Lower leg skin (tissue), 4 donors: ENCODE measurements around the gene ZNF253. TPM values are rescaled to one million over a fixed set of nuclear protein-coding genes. Genes with fewer than 3 reads are reported as not detected.
A peak's percentile ranks its signal among the peaks of the same experiment; 100 is the strongest.
"Not testable (repeated sequence)": the region's sequence is repeated elsewhere in the genome, so short reads cannot be mapped to it uniquely, and the experiment has no call there.

ENCODE experiments used
- DNase-seq, 2 donors: peaks; one replicate each; pipeline ENCODE4 v3.0.0-alpha.2; 2019; ENCODE audit warnings: low spot score in 2 of 2
- H3K4me3 ChIP-seq: fragments of 200-600 bp; sonication (generic); 2 replicates; pipeline ENCODE4 v1.5.1; 2017; ENCODE audit warnings: mild to moderate bottlenecking, low read depth; ENCODE audit not compliant: poor library complexity, severe bottlenecking
- POLR2A ChIP-seq, 2 donors: fragments of 450-650 bp; IDR thresholded peaks; one replicate each; pipeline ENCODE4 v1.6.1; 2016 to 2017; ENCODE audit warnings: antibody characterized with exemption in 2 of 2, mild to moderate bottlenecking in 1 of 2, moderate library complexity in 1 of 2
- WGBS, 2 donors: methylation state at CpG; one replicate each; pipeline ENCODE4 v1.1.5; 2018; 5-methylcytosine and 5-hydroxymethylcytosine counted together
- intact Hi-C: fragments of 100-400 bp; cut with DNase I; formaldehyde crosslinking; loops from one replicate; pipeline ENCODE4 v1.15.0; 2023; ENCODE audit warnings: low total_unique reads
- total RNA-seq, 4 donors: library from RNA; depleted of rRNA; stranded (reverse); fragments of >200 nt; gene quantifications; one replicate each; pipeline ENCODE4 v1.1.0, GENCODE V29; 2016
- TF ChIP-seq, protein P1 (sequence below), 3 donors: fragments of 450-650 bp; IDR thresholded peaks; one replicate each; pipeline ENCODE4 v1.5.1; 2016; ENCODE audit warnings: antibody characterized with exemption in 3 of 3, mild to moderate bottlenecking in 3 of 3, moderate library complexity in 2 of 3

The ZNF253 gene
- total RNA-seq, 4 donors from 2014 or later = 4.7 to 7.5 (median 7.0) TPM

DNA sequence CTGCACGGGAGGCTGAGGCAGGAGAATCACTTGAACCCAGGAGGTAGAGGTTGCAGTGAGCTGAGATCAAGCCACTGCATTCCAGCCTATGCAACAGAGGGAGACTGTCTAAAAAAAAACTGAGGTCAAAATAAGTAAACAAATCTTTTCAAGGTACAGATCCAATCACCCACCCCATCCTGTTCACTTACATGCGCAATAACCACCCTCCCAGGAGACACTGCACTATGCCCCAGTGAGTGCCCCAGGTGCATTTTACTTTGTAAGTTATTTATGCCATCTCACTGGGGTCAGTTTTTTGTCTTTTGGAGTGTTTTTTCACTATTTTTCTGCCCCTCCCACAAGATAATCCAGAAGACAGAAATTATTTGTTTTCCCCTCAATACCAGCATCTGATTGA, 6.9 kb upstream of the ZNF253 start:
- intact Hi-C loops = no loop called here
- TF ChIP-seq POLR2A (IDR thresholded peaks at IDR 0.05) = no peak
- TF ChIP-seq, protein P1, sequence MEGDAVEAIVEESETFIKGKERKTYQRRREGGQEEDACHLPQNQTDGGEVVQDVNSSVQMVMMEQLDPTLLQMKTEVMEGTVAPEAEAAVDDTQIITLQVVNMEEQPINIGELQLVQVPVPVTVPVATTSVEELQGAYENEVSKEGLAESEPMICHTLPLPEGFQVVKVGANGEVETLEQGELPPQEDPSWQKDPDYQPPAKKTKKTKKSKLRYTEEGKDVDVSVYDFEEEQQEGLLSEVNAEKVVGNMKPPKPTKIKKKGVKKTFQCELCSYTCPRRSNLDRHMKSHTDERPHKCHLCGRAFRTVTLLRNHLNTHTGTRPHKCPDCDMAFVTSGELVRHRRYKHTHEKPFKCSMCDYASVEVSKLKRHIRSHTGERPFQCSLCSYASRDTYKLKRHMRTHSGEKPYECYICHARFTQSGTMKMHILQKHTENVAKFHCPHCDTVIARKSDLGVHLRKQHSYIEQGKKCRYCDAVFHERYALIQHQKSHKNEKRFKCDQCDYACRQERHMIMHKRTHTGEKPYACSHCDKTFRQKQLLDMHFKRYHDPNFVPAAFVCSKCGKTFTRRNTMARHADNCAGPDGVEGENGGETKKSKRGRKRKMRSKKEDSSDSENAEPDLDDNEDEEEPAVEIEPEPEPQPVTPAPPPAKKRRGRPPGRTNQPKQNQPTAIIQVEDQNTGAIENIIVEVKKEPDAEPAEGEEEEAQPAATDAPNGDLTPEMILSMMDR (IDR thresholded peaks at IDR 0.05) = no peak
- 88 to 96% methylated on average over 2 of the region's 2 CpGs for WGBS, 2 donors
- H3K4me3 ChIP-seq = no peak overlapping the region
- DNase-seq = no peak

DNA sequence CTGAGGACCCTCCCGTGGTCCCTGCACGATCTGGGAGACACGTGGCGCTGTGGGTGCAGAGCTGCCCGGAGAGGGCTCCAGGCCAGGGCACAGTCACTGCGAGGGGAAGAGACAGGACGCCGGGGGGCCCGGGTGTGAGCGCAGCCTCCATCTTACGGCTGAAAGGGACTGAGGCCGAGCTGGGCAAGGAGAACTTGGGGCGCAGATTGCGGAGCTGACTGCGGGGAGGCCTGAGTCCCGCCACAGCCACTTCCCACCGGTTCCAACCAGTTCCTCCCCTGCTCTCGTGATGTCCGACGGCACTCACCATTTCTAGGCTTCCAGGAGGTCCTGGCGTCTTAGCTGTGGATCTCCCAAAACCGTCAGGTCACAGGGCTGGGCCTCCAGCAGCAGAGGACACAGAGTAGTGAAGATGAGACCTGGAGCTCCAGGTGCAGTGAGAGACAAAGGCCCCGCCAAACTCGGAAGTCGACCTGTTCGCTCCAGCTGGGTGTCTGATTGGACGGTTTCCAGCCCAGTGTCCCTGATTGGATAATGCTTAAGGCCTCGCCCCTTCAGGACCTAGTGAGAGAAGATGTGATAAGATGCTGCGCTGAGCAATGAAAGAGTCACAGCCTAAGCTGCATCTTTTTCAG, 4.8 kb upstream of the ZNF253 start:
- TF ChIP-seq, protein P1 (IDR thresholded peaks at IDR 0.05) = no peak
- no peak for TF ChIP-seq POLR2A (IDR thresholded peaks at IDR 0.05)
- no peak for DNase-seq
- WGBS, 2 donors = 14 to 15% methylated on average over 25 to 29 of the region's 29 CpGs
- intact Hi-C loops = no loop called here
- H3K4me3 ChIP-seq = no peak overlapping the region

DNA sequence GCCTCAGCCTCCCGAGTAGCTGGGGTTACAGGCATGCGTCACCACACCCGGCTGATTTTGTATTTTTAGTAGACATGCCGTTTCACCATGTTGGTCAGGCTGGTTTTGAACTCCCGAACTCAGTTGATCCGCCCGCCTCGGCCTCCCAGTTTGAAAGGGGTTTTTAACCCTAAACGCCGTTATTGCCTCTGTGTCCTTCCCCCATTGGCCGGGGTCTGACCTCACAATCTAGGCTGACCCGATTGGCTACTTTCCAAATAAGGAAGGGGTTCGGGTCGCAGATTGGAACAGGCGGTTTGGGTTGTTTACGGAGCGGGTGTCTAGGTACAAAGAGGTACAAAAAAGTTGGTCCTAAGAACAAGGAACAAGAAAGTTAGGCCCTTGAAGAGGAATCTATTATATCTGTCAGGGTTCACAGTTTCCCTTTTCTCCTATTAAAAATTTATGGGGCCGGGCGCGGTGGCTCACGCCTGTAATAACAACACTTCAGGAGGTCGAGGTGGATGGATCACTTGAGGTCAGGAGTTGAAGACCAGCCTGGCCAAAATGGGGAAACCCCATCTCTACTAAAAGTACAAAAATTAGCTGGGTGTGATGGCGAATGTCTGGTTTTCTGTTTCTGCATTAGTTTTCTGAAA, 1.0 kb downstream of the ZNF253 start:
- 3 to 7% methylated on average over 23 of the region's 23 CpGs for WGBS, 2 donors
- TF ChIP-seq, protein P1 (IDR thresholded peaks at IDR 0.05) = no peak
- TF ChIP-seq POLR2A (IDR thresholded peaks at IDR 0.05) = no peak
- intact Hi-C loops = no loop called here
- peak overlapping the region; percentile 57 for H3K4me3 ChIP-seq
- DNase-seq = peak; percentile 14 to 86

DNA sequence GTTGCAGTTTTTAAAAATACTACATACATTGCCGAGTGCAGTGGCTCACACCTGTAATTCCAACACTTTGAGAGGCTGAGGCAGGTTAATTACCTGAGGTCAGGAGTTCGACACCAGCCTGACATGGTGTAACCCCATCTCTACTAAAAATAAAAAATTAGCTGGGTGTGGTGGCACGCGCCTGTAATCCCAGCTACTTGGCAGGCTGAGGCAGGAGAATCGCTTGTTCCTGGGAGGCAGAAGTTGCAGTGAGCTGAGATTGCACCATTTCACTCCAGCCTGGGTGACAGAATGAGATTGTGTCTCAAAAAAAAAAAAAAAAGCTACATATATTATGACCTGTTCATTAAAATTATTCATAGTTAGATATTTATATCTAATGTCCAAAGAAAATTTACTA, 4.4 kb downstream of the ZNF253 start:
- H3K4me3 ChIP-seq, intact Hi-C loops, DNase-seq: not testable (repeated sequence)
- 70 to 76% methylated on average over 5 of the region's 5 CpGs for WGBS, 2 donors

DNA sequence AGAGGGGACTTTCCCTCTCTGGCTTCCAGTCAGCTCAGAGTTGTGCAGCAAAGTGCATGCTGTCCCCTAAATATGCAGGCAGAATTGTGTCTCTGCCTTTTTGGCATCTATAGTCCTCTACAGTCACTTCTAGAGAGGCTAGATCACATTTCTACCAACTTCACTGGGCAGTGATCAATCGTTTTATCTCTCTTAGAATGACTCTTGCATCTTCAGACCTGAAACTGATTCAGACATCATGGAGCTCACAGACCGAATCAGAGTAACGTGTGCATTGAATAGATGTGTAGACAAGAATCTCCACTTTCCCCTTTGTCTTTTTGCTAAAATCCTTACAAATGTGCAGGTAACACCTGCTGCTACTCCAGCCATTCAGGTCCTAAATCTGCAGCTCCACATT, 6.2 kb downstream of the ZNF253 start:
- H3K4me3 ChIP-seq = no peak overlapping the region
- no peak for DNase-seq
- intact Hi-C loops = no loop called here
- no peak for TF ChIP-seq POLR2A (IDR thresholded peaks at IDR 0.05)
- TF ChIP-seq, protein P1 (IDR thresholded peaks at IDR 0.05) = no peak
- WGBS, 2 donors = 91 to 96% methylated on average over 3 of the region's 3 CpGs

DNA sequence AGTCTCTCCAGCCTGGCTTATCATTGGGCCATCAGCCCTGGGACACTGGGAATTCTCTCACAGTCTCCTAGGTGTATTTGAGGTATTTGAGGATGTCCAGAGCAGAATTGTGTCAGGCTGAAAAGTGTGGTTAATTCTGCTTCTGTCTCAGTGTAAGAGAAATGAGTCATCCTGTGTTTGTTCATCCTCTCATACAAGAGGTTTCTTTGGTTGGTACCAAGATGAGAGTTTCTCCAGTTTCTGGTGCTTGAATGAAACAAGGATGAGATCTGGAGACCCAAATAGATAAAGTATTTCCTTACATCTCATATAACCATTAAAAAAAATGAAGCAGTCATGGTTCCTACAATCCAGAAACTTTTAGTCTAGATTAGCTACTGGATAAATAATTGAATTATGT, 7.7 kb downstream of the ZNF253 start:
- no peak for DNase-seq
- no peak for TF ChIP-seq POLR2A (IDR thresholded peaks at IDR 0.05)
- TF ChIP-seq, protein P1 (IDR thresholded peaks at IDR 0.05) = no peak
- no peak overlapping the region for H3K4me3 ChIP-seq
- intact Hi-C loops = no loop called here
